ENCODE data around the gene PTDSS2. TPM values are rescaled to one million over a fixed set of nuclear protein-coding genes. Genes with fewer than 3 reads are reported as not detected.

The PTDSS2 gene
- total RNA-seq, 1 donor from 2014 or later = 185 TPM

- H3K27ac ChIP-seq = no peak overlapping the region
- no peaks in the 10 kb centered on the region for H3K9me3 ChIP-seq
- no peaks in the 10 kb centered on the region for H3K36me3 ChIP-seq
- no peaks in the 10 kb centered on the region for H3K4me1 ChIP-seq
- TF ChIP-seq CTCF (IDR thresholded peaks at IDR 0.05) = no peak
- no peak for DNase-seq (ENCODE audit: low spot score in 2 of 2)
- intact Hi-C loops (cut with DNase I) = no loop called here
- H3K4me3 ChIP-seq = no peak overlapping the region
- no peaks in the 10 kb centered on the region for H3K27me3 ChIP-seq
Observed at GRCh38 chr11:429391-429790, 20.7 kb upstream of the PTDSS2 start.

GRCh38 chr11:429931-430456, 20.1 kb upstream of the PTDSS2 start:
- H3K27ac ChIP-seq = no peak overlapping the region
- no peak for TF ChIP-seq CTCF (IDR thresholded peaks at IDR 0.05)
- no peaks in the 10 kb centered on the region for H3K9me3 ChIP-seq
- no peak for DNase-seq (ENCODE audit: low spot score in 2 of 2)
- H3K4me3 ChIP-seq = no peak overlapping the region
- no peaks in the 10 kb centered on the region for H3K4me1 ChIP-seq
- no peaks in the 10 kb centered on the region for H3K27me3 ChIP-seq
- intact Hi-C loops (cut with DNase I) = no loop called here
- H3K36me3 ChIP-seq = no peaks in the 10 kb centered on the region

- no peak for DNase-seq (ENCODE audit: low spot score in 2 of 2)
- no peaks in the 10 kb centered on the region for H3K9me3 ChIP-seq
- H3K4me1 ChIP-seq = no peaks in the 10 kb centered on the region
- intact Hi-C loops (cut with DNase I) = no loop called here
- no peaks in the 10 kb centered on the region for H3K27me3 ChIP-seq
- H3K4me3 ChIP-seq = no peak overlapping the region
- no peaks in the 10 kb centered on the region for H3K36me3 ChIP-seq
- TF ChIP-seq CTCF (IDR thresholded peaks at IDR 0.05) = no peak
- no peak overlapping the region for H3K27ac ChIP-seq
Observed at GRCh38 chr11:431921-432320, 18.2 kb upstream of the PTDSS2 start.

- Histone ChIP-seq H3K27ac (no peak overlapping the region), H3K4me3 (no peak overlapping the region), H3K36me3 (no peaks in the 10 kb centered on the region), H3K27me3 (no peaks in the 10 kb centered on the region), H3K9me3 (no peaks in the 10 kb centered on the region), H3K4me1 (no peaks in the 10 kb centered on the region)
- no peak for TF ChIP-seq CTCF (IDR thresholded peaks at IDR 0.05)
- no peak for DNase-seq (ENCODE audit: low spot score in 2 of 2)
- intact Hi-C loops (cut with DNase I) = no loop called here
Observed at GRCh38 chr11:432501-433100, 17.5 kb upstream of the PTDSS2 start.

GRCh38 chr11:433111-433510, 17.0 kb upstream of the PTDSS2 start:
- no peaks in the 10 kb centered on the region for H3K4me1 ChIP-seq
- no peak overlapping the region for H3K4me3 ChIP-seq
- H3K27ac ChIP-seq = no peak overlapping the region
- DNase-seq (ENCODE audit: low spot score in 2 of 2) = no peak
- H3K27me3 ChIP-seq = no peaks in the 10 kb centered on the region
- TF ChIP-seq CTCF (IDR thresholded peaks at IDR 0.05) = no peak
- H3K36me3 ChIP-seq = no peaks in the 10 kb centered on the region
- intact Hi-C loops (cut with DNase I) = no loop called here
- H3K9me3 ChIP-seq = no peaks in the 10 kb centered on the region

GRCh38 chr11:433641-434040, 16.4 kb upstream of the PTDSS2 start:
- Histone ChIP-seq H3K27ac (no peak overlapping the region), H3K27me3 (no peaks in the 10 kb centered on the region), H3K4me1 (no peaks in the 10 kb centered on the region), H3K4me3 (no peak overlapping the region), H3K9me3 (no peaks in the 10 kb centered on the region), H3K36me3 (no peaks in the 10 kb centered on the region)
- DNase-seq (ENCODE audit: low spot score in 2 of 2) = no peak
- TF ChIP-seq CTCF (IDR thresholded peaks at IDR 0.05) = no peak
- intact Hi-C loops (cut with DNase I) = no loop called here
